ENCODE measurements around the gene CORO1C.
A peak's percentile ranks its signal among the peaks of the same experiment; 100 is the strongest.

Gene CORO1C

GRCh38 chr12:108598553-108599250 lies 132.6 kb downstream of the CORO1C start:
- DNase-seq (ENCODE audit: low spot score) = no peak

- peak; percentile 43 for DNase-seq (ENCODE audit: low spot score)
Observed at GRCh38 chr12:108597559-108598471, 133.5 kb downstream of the CORO1C start, which contains the start of gene TMEM119. TSS of gene TMEM119 (minus strand) at chr12:108598084. CDS start at chr12:108592383, 5,701 bp downstream.

- no peak for DNase-seq (ENCODE audit: low spot score)
Observed at GRCh38 chr12:108596854-108597558, 134.3 kb downstream of the CORO1C start.

- DNase-seq (ENCODE audit: low spot score) = no peak
Observed at GRCh38 chr12:108595711-108596647, 135.3 kb downstream of the CORO1C start.
